Calu3 (cell line): ENCODE measurements around the gene ODF2. TPM values are rescaled to one million over a fixed set of nuclear protein-coding genes. Genes with fewer than 3 reads are reported as not detected.

Experiments used
- BruUV-seq: library from RNA; stranded (reverse); fragments of 400-500 nt; replicated peaks from 2 replicates; lab custom pipeline; 2021; lab: Mats Ljungman, UMichigan
- CTCF ChIA-PET: fragments of 300-600 bp; sonication (Branson Sonifier 250); formaldehyde crosslinking; loops from one replicate; lab custom pipeline; 2022; ENCODE audit warnings: antibody characterized with exemption; lab: Charles Lee
- DNase-seq: peaks from one replicate; pipeline ENCODE4 v3.0.0; 2022
- H3K27ac Mint-ChIP-seq: one replicate; pipeline ENCODE4 v1.8.0; 2022; ENCODE audit warnings: mixed read lengths; ENCODE audit not compliant: unreplicated experiment
- H3K27me3 Mint-ChIP-seq: one replicate; pipeline ENCODE4 v1.8.0; 2022; ENCODE audit warnings: mixed read lengths; ENCODE audit not compliant: unreplicated experiment
- H3K36me3 Mint-ChIP-seq: one replicate; pipeline ENCODE4 v1.8.0; 2022; ENCODE audit warnings: mild to moderate bottlenecking, moderate library complexity, mixed read lengths; ENCODE audit not compliant: insufficient read depth, unreplicated experiment
- H3K4me1 Mint-ChIP-seq: one replicate; pipeline ENCODE4 v1.8.0; 2022; ENCODE audit warnings: mild to moderate bottlenecking, low read depth, mixed read lengths; ENCODE audit not compliant: unreplicated experiment
- H3K4me3 Mint-ChIP-seq: one replicate; pipeline ENCODE4 v1.8.0; 2022; ENCODE audit warnings: mild to moderate bottlenecking, low read depth, moderate library complexity, mixed read lengths; ENCODE audit not compliant: unreplicated experiment
- H3K9me3 Mint-ChIP-seq: one replicate; pipeline ENCODE4 v1.8.0; 2022; ENCODE audit warnings: low read depth, mixed read lengths; ENCODE audit not compliant: unreplicated experiment
- CTCF ChIP-seq: fragments of 200-600 bp; IDR thresholded peaks from one replicate; pipeline ENCODE4 v1.8.0; 2022; ENCODE audit warnings: antibody characterized with exemption; ENCODE audit not compliant: unreplicated experiment
- intact Hi-C: fragments of 100-400 bp; cut with micrococcal nuclease; formaldehyde crosslinking; loops from one replicate; pipeline ENCODE4 v1.10.0; 2022; ENCODE audit not compliant: unreplicated experiment
- total RNA-seq: library from RNA; stranded (reverse); gene quantifications from 2 replicates; pipeline ENCODE4 v1.2.3, GENCODE V29; 2022

The ODF2 gene
- total RNA-seq, 1 experiment from 2014 or later: 33.6 TPM

- no peak overlapping the region for H3K4me3 Mint-ChIP-seq
- CTCF ChIA-PET: no interaction called here
- intact Hi-C loops: no loop called here
- no peak for TF ChIP-seq CTCF
- no peaks in the 10 kb centered on the region for H3K27me3 Mint-ChIP-seq
- no peak overlapping the region for H3K27ac Mint-ChIP-seq
- no peak for DNase-seq
- no peaks in the 10 kb centered on the region for H3K4me1 Mint-ChIP-seq
- H3K36me3 Mint-ChIP-seq: peaks cover 22% of the 10 kb centered on the region
- BruUV-seq: no TSS peak
- H3K9me3 Mint-ChIP-seq: no peaks in the 10 kb centered on the region
Measured at GRCh38 chr9:128459011-128459410, 3.2 kb downstream of the ODF2 start.

DNA sequence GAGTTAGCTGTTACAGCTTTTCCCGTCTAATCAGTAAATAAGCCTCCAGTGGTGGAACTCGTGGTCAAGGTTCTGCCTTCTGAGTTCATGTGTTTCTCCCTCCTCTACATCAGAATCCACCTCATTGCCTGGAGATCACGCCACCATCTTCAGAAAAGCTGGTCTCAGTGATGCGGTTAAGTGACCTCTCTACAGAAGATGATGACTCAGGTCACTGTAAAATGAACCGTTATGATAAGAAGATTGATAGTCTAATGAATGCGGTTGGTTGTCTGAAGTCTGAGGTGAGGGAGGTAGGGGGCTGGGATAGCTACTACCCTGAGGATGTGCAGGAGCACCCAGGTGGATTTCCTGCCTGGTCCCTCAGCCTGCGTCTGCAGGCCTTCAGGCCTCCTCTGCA, 13.3 kb downstream of the ODF2 start:
- Mint-ChIP-seq H3K9me3 (no peaks in the 10 kb centered on the region), H3K36me3 (peaks cover 17% of the 10 kb centered on the region), H3K27ac (no peak overlapping the region), H3K4me3 (no peak overlapping the region), H3K27me3 (no peaks in the 10 kb centered on the region), H3K4me1 (no peaks in the 10 kb centered on the region)
- DNase-seq: no peak
- CTCF ChIA-PET: no interaction called here
- BruUV-seq: no TSS peak
- intact Hi-C loops: no loop called here
- no peak for TF ChIP-seq CTCF

GRCh38 chr9:128470560-128470959, 14.8 kb downstream of the ODF2 start:
- Mint-ChIP-seq H3K36me3 (peaks cover 18% of the 10 kb centered on the region), H3K27ac (no peak overlapping the region), H3K4me3 (no peak overlapping the region), H3K27me3 (no peaks in the 10 kb centered on the region), H3K9me3 (no peaks in the 10 kb centered on the region), H3K4me1 (no peaks in the 10 kb centered on the region)
- no peak for TF ChIP-seq CTCF
- CTCF ChIA-PET: no interaction called here
- intact Hi-C loops: no loop called here
- DNase-seq: no peak
- BruUV-seq: no TSS peak

DNA sequence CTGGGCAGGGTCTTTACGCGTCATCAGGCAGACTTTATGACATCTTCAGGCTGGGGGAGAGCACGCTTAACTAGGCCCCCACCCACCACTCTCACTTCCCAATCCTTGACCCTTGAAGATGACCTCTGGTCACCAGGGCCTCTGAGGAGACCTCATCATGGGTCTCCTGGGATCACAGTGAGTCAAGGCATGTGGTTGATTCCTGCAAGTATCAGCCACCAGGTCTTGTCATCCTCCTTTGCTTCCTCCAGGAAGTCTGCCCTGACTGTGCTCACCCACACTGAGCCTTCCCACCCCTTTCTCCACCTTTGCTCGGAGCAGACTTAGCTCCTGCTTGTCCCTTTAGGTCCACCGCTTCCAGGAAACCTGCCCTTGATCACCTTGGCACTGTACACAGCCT, 17.3 kb downstream of the ODF2 start:
- DNase-seq: no peak
- Mint-ChIP-seq H3K4me3 (no peak overlapping the region), H3K9me3 (no peaks in the 10 kb centered on the region), H3K36me3 (peaks cover 18% of the 10 kb centered on the region), H3K4me1 (no peaks in the 10 kb centered on the region), H3K27ac (no peak overlapping the region), H3K27me3 (no peaks in the 10 kb centered on the region)
- no peak for TF ChIP-seq CTCF
- intact Hi-C loops: no loop called here
- CTCF ChIA-PET: no interaction called here
- no TSS peak for BruUV-seq
